Vagina (tissue), 2 donors: ENCODE measurements around the gene RNF213.

Experiments
- POLR2A ChIP-seq, 2 donors: fragments of 450-650 bp; IDR thresholded peaks; one replicate each; pipeline ENCODE4 v1.6.1; 2017; ENCODE audit warnings: antibody characterized with exemption in 2 of 2, mild to moderate bottlenecking in 2 of 2, moderate library complexity in 2 of 2
- POLR2AphosphoS5 ChIP-seq, 2 donors: sonication (generic); formaldehyde crosslinking; IDR thresholded peaks; one replicate each; pipeline ENCODE4 v1.9.0; 2017; ENCODE audit warnings: antibody characterized with exemption in 2 of 2, mild to moderate bottlenecking in 2 of 2, low read depth in 1 of 2; ENCODE audit not compliant: insufficient read depth in 1 of 2
- TF ChIP-seq, protein P1 (sequence below), 3 experiments: fragments of 450-650 bp in 2 of 3; fragments of 200-600 bp in 1 of 3; sonication (generic) in 1 of 3; IDR thresholded peaks; one replicate each; pipeline ENCODE4 v1.5.1; 2017 to 2019; ENCODE audit warnings: antibody characterized with exemption in 3 of 3, mild to moderate bottlenecking in 2 of 3, moderate library complexity in 2 of 3

GRCh38 chr17:80270104-80270503 is 9.5 kb downstream of the RNF213 start:
- TF ChIP-seq, protein P1, sequence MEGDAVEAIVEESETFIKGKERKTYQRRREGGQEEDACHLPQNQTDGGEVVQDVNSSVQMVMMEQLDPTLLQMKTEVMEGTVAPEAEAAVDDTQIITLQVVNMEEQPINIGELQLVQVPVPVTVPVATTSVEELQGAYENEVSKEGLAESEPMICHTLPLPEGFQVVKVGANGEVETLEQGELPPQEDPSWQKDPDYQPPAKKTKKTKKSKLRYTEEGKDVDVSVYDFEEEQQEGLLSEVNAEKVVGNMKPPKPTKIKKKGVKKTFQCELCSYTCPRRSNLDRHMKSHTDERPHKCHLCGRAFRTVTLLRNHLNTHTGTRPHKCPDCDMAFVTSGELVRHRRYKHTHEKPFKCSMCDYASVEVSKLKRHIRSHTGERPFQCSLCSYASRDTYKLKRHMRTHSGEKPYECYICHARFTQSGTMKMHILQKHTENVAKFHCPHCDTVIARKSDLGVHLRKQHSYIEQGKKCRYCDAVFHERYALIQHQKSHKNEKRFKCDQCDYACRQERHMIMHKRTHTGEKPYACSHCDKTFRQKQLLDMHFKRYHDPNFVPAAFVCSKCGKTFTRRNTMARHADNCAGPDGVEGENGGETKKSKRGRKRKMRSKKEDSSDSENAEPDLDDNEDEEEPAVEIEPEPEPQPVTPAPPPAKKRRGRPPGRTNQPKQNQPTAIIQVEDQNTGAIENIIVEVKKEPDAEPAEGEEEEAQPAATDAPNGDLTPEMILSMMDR (IDR thresholded peaks at IDR 0.05), result no peak
- TF ChIP-seq POLR2AphosphoS5 (IDR thresholded peaks at IDR 0.05; ENCODE audit: insufficient read depth in 1 of 2, low read depth in 1 of 2), result no peak
- TF ChIP-seq POLR2A (IDR thresholded peaks at IDR 0.05), result no peak
